GM21717 (cell line): ENCODE results near the gene SDK2.

ENCODE experiments used
- ATAC-seq: cut with Tn5 transposase; IDR thresholded peaks from one replicate; pipeline ENCODE4 v1.9.1; 2021; ENCODE audit warnings: mild to moderate bottlenecking, moderate library complexity; ENCODE audit not compliant: unreplicated experiment

The SDK2 gene

GRCh38 chr17:73588301-73588846 lies 55.9 kb downstream of the SDK2 start:
- ATAC-seq: no peak

GRCh38 chr17:73586921-73587602 lies 57.2 kb downstream of the SDK2 start:
- no peak for ATAC-seq

GRCh38 chr17:73586275-73586832 lies 57.9 kb downstream of the SDK2 start:
- ATAC-seq: no peak

GRCh38 chr17:73585583-73585982 lies 58.7 kb downstream of the SDK2 start:
- no peak for ATAC-seq

GRCh38 chr17:73584987-73585386 lies 59.3 kb downstream of the SDK2 start:
- ATAC-seq: no peak

- no peak for ATAC-seq
Measured at GRCh38 chr17:73584049-73584448, 60.2 kb downstream of the SDK2 start.

- ATAC-seq: no peak
Measured at GRCh38 chr17:73582821-73583220, 61.4 kb downstream of the SDK2 start.

- no peak for ATAC-seq
Measured at GRCh38 chr17:73582359-73582758, 61.9 kb downstream of the SDK2 start.

GRCh38 chr17:73581379-73581778 lies 62.9 kb downstream of the SDK2 start:
- ATAC-seq: no peak

GRCh38 chr17:73580073-73580710 lies 64.1 kb downstream of the SDK2 start:
- no peak for ATAC-seq

- no peak for ATAC-seq
Measured at GRCh38 chr17:73576556-73577098, 67.6 kb downstream of the SDK2 start.

- no peak for ATAC-seq
Measured at GRCh38 chr17:73575470-73576221, 68.6 kb downstream of the SDK2 start.

- ATAC-seq: no peak
Measured at GRCh38 chr17:73571511-73572130, 72.6 kb downstream of the SDK2 start.

- no peak for ATAC-seq
Measured at GRCh38 chr17:73569762-73570319, 74.4 kb downstream of the SDK2 start.

- no peak for ATAC-seq
Measured at GRCh38 chr17:73568934-73569333, 75.3 kb downstream of the SDK2 start.

GRCh38 chr17:73566905-73567782 lies 77.1 kb downstream of the SDK2 start:
- no peak for ATAC-seq

- ATAC-seq: no peak
Measured at GRCh38 chr17:73564843-73565242, 79.4 kb downstream of the SDK2 start.

- ATAC-seq: no peak
Measured at GRCh38 chr17:73562896-73563295, 81.3 kb downstream of the SDK2 start.

GRCh38 chr17:73561111-73561510 lies 83.1 kb downstream of the SDK2 start:
- ATAC-seq: no peak
